Left lung (tissue), 10 donors: ENCODE measurements around the gene ATAD3B. TPM values are rescaled to one million over a fixed set of nuclear protein-coding genes. Genes with fewer than 3 reads are reported as not detected.

Experiments used
- ATAC-seq: fragments of 200-7000 bp; cut with Tn5 transposase; one replicate; pipeline ENCODE4 v1.9.1; 2020; ENCODE audit warnings: moderate library complexity
- DNase-seq, 4 donors: peaks; one replicate each; pipeline ENCODE4 v3.0.0-alpha.2; 2013 to 2020
- H3K27ac ChIP-seq, 2 donors: fragments of 200-600 bp; sonication (generic) in 1 of 2; one replicate each; pipeline versions ENCODE4 v1.5.0 to v1.8.0; 2020 to 2021
- H3K27me3 ChIP-seq, 2 donors: fragments of 200-600 bp; sonication (generic) in 1 of 2; one replicate each; pipeline versions ENCODE4 v1.5.0 to v1.8.0; 2020 to 2021
- H3K36me3 ChIP-seq, 2 donors: fragments of 200-600 bp; sonication (generic) in 1 of 2; one replicate each; pipeline versions ENCODE4 v1.5.0 to v1.8.0; 2020 to 2021
- H3K4me1 ChIP-seq, 2 donors: fragments of 200-600 bp; one replicate each; pipeline ENCODE4 v1.8.0; 2021
- H3K4me3 ChIP-seq, 2 donors: fragments of 200-600 bp; sonication (generic) in 1 of 2; one replicate each; pipeline versions ENCODE4 v1.5.0 to v1.8.0; 2020 to 2021; ENCODE audit warnings: mild to moderate bottlenecking in 1 of 2
- H3K9me3 ChIP-seq, 2 donors: fragments of 200-600 bp; sonication (generic) in 1 of 2; one replicate each; pipeline versions ENCODE4 v1.5.0 to v1.8.0; 2020 to 2021
- intact Hi-C, 2 donors: fragments of 100-400 bp; cut with DNase I; formaldehyde crosslinking; loops; one replicate each; pipeline versions ENCODE4 v1.11.2 to v1.14.2; 2022
- polyA plus RNA-seq, 6 donors: library from polyadenylated mRNA; unstranded; fragments of 120-200 nt; gene quantifications; one replicate each; pipeline ENCODE4 v1.2.1, GENCODE V29; 2013; ENCODE audit not compliant: insufficient read length in 6 of 6
- total RNA-seq, 2 donors: library from RNA; stranded (reverse); fragmentation: NEBNext Ultra II Directional; extraction: Animal tissue kit (Norgen Biotek cat#: 25700); gene quantifications; one replicate each; pipeline ENCODE4 v1.2.1, GENCODE V29; 2021
- TF ChIP-seq, protein P1 (sequence below), 2 donors: fragments of 200-600 bp; sonication (generic) in 1 of 2; IDR thresholded peaks; one replicate each; pipeline versions ENCODE4 v1.5.0 to v1.8.0; 2021; ENCODE audit warnings: antibody characterized with exemption in 2 of 2
- donor health status: DM: no; HTN: yes; CAD: no.
- donor health status: DM: no; HTN: no; CAD: no.

ATAD3B gene
- total and polyA plus RNA-seq, 8 donors: 14.5 to 30.7 (median 18.9) TPM

DNA sequence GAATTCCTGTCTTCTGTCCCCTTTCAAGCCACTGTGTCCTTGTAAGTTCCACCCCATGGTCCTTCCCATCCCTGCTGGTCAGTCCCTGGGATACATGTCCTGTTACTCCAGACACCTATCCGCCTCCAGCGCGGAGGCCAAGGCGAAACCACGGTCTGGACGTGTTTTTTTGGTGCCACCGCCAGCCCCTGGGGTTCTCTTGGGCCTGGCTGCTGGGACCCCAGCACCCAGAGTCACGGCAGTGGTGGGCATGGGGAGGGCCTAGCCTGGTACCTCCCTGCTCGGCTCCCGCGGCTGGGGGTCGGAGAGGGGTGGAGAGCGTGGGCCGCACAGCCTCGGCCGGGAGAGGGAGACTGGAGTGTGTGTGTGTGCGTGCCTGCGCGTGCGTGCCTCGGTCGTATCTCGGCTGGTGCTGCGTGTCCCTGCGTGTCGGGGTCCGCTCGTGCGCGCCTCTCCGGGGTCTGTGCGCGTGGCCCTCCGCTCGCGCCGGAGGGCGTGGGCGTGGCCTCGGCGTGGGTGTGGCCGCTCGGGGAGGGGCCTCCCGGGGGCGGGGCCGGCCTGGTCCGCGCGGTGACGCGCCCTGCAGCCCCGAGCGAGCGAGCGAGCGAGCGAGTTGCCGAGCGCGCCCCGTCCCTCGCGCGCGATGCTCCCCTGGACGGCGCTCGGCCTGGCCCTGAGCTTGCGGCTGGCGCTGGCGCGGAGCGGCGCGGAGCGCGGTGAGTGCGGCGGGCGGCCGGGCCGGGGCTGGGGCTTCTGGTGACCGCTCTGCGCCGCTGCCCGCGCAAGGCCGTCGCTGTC is 36.3 kb upstream of the ATAD3B start, which contains the start of gene VWA1:
Gene VWA1 (plus strand): TSS at position 585 of the 798 bp plus-strand sequence. CDS start 59 bp downstream, at position 644.
- peaks cover 36 to 78% of the 10 kb centered on the region in 2 donors for H3K4me1 ChIP-seq
- peak within 1 kb of the TSS; percentile 84 to 91 for H3K27ac ChIP-seq
- peaks cover 0 to 85% of the 10 kb centered on the region in 2 donors for H3K27me3 ChIP-seq
- ATAC-seq (peak; percentile 39), DNase-seq (peak; percentile 69 to 91 (median 80))
- peak within 1 kb of the TSS; percentile 42 to 52 for H3K4me3 ChIP-seq
- no peaks in the 10 kb centered on the region for H3K9me3 ChIP-seq
- TF ChIP-seq, protein P1, sequence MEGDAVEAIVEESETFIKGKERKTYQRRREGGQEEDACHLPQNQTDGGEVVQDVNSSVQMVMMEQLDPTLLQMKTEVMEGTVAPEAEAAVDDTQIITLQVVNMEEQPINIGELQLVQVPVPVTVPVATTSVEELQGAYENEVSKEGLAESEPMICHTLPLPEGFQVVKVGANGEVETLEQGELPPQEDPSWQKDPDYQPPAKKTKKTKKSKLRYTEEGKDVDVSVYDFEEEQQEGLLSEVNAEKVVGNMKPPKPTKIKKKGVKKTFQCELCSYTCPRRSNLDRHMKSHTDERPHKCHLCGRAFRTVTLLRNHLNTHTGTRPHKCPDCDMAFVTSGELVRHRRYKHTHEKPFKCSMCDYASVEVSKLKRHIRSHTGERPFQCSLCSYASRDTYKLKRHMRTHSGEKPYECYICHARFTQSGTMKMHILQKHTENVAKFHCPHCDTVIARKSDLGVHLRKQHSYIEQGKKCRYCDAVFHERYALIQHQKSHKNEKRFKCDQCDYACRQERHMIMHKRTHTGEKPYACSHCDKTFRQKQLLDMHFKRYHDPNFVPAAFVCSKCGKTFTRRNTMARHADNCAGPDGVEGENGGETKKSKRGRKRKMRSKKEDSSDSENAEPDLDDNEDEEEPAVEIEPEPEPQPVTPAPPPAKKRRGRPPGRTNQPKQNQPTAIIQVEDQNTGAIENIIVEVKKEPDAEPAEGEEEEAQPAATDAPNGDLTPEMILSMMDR (IDR thresholded peaks at IDR 0.05): no peak
- intact Hi-C loops: no loop called here
- peaks cover 0 to 4% of the 10 kb centered on the region in 2 donors for H3K36me3 ChIP-seq

DNA sequence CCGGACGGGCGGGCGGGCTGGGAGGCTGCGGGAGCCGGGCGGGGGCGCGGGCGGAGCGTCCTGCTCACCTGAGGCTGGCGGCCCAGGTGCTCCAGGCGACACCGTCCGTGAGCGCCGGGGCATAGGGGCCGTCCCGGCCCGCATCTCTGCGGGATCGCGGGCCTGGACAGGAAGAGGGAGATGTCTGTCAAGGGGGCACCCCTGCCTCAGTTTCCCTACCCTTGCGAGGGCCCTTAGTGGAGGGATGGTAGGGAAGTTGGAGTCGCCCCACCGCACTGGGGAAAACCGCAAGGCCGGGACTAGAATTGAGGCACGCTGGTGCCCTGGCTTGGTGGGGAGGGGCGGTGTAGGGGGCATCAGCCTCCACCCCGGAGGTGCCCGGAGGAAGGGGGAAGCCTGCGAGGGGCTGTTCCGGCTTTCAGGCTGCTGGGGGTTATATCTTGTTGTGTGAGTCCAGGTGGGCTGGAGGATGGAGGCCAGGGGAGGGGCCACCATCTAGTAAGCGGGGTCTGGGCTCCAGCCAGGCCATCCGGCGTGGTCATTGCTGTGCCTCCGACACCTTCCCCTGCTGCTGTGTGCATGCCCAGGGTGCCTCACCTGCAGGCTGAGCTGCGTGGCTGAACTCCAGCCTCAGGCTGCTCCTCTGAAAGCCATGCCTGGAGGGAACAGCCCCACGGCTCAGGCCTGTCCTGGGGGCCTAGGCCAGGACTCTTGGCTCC is 35.5 kb upstream of the ATAD3B start:
- peaks cover 0 to 4% of the 10 kb centered on the region in 2 donors for H3K36me3 ChIP-seq
- H3K4me3 ChIP-seq: peak overlapping the region; percentile 42 to 52
- no peaks in the 10 kb centered on the region for H3K9me3 ChIP-seq
- DNase-seq (peak in 1 of 4 donors; percentile 73), ATAC-seq (no peak)
- intact Hi-C loops: no loop called here
- TF ChIP-seq, protein P1 (IDR thresholded peaks at IDR 0.05): no peak
- H3K27ac ChIP-seq: peak overlapping the region; percentile 84 to 91
- H3K4me1 ChIP-seq: peaks cover 36 to 78% of the 10 kb centered on the region in 2 donors
- peaks cover 0 to 77% of the 10 kb centered on the region in 2 donors for H3K27me3 ChIP-seq

DNA sequence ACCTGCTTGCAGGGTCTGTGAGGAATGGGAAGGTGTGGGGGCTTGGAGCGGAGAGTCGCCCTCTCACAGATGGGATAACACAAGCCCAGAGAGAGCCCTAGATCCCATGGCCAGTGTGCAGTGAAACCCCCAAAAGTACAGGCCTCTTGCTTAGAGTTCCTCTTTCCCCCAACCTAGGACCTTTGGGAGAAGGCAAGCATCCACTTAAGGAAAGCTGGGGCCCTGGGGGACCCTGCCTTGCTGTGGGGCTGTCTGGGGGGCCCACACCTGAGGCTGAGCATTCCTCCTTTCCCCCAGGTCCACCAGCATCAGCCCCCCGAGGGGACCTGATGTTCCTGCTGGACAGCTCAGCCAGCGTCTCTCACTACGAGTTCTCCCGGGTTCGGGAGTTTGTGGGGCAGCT is 34.9 kb upstream of the ATAD3B start:
- intact Hi-C loops: no loop called here
- Histone ChIP-seq H3K9me3 (no peaks in the 10 kb centered on the region), H3K4me1 (peaks cover 36 to 78% of the 10 kb centered on the region in 2 donors), H3K27me3 (peaks cover 0 to 71% of the 10 kb centered on the region in 2 donors), H3K36me3 (peaks cover 0 to 4% of the 10 kb centered on the region in 2 donors), H3K4me3 (peak overlapping the region; percentile 42 to 52), H3K27ac (no peak overlapping the region)
- DNase-seq (no peak), ATAC-seq (no peak)
- TF ChIP-seq, protein P1 (IDR thresholded peaks at IDR 0.05): no peak

DNA sequence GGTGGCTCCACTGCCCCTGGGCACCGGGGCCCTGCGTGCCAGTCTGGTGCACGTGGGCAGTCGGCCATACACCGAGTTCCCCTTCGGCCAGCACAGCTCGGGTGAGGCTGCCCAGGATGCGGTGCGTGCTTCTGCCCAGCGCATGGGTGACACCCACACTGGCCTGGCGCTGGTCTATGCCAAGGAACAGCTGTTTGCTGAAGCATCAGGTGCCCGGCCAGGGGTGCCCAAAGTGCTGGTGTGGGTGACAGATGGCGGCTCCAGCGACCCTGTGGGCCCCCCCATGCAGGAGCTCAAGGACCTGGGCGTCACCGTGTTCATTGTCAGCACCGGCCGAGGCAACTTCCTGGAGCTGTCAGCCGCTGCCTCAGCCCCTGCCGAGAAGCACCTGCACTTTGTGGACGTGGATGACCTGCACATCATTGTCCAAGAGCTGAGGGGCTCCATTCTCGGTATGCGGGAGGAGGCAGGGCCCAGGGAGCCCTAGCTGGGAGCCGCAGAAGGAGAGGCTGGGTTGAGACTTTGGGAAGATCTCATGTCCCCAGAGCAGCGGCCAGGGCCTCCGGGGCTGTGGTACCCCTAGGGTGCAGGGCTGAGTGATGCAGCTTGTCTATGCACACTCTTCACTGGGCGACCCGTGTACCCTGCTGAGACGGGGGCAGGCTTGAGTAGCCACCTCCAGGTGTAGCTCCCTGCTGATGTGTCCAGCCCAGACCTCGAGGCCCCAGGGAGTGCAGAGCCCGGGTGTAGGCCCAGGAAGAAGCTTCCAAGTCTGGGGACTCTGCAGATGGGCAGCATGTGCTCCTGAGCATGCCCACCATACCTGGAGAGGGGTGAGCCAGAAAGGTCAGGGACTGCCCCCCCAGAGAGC is 34.3 kb upstream of the ATAD3B start:
- Histone ChIP-seq H3K9me3 (no peaks in the 10 kb centered on the region), H3K4me3 (peak overlapping the region; percentile 42 to 52), H3K27me3 (peaks cover 0 to 67% of the 10 kb centered on the region in 2 donors), H3K36me3 (peaks cover 0 to 4% of the 10 kb centered on the region in 2 donors), H3K4me1 (peaks cover 39 to 77% of the 10 kb centered on the region in 2 donors), H3K27ac (no peak overlapping the region)
- TF ChIP-seq, protein P1 (IDR thresholded peaks at IDR 0.05): no peak
- intact Hi-C loops: no loop called here
- DNase-seq: peak in 1 of 4 donors; percentile 76
- no peak for ATAC-seq
